Parathyroid adenoma (tissue), 2 donors: ENCODE results near the gene AUTS2.

Source experiments
- H2AFZ ChIP-seq: fragments of 300-600 bp; sonication (generic); one replicate; pipeline ENCODE4 v1.7.0; 2017; ENCODE audit warnings: antibody characterized with exemption, mild to moderate bottlenecking
- H3K27ac ChIP-seq: fragments of 300-600 bp; sonication (generic); one replicate; pipeline ENCODE4 v1.7.0; 2017
- H3K27me3 ChIP-seq: fragments of 300-600 bp; sonication (generic); one replicate; pipeline ENCODE4 v1.7.0; 2017; ENCODE audit warnings: low read length; ENCODE audit not compliant: control insufficient read depth, insufficient read depth
- H3K36me3 ChIP-seq: fragments of 300-600 bp; sonication (generic); one replicate; pipeline ENCODE4 v1.7.0; 2017; ENCODE audit warnings: low read length; ENCODE audit not compliant: control insufficient read depth, insufficient read depth
- H3K4me1 ChIP-seq: fragments of 300-600 bp; sonication (generic); one replicate; pipeline ENCODE4 v1.7.0; 2017; ENCODE audit warnings: control low read depth
- H3K4me2 ChIP-seq: fragments of 300-600 bp; sonication (generic); one replicate; pipeline ENCODE4 v1.7.0; 2017; ENCODE audit warnings: low read length
- H3K4me3 ChIP-seq: fragments of 300-600 bp; sonication (generic); one replicate; pipeline ENCODE4 v1.7.0; 2017; ENCODE audit warnings: low read depth, low read length
- H3K79me2 ChIP-seq: fragments of 300-600 bp; sonication (generic); one replicate; pipeline ENCODE4 v1.7.0; 2017; ENCODE audit warnings: control low read depth
- H3K9ac ChIP-seq: fragments of 300-600 bp; sonication (generic); one replicate; pipeline ENCODE4 v1.7.0; 2017; ENCODE audit warnings: mild to moderate bottlenecking
- H3K9me3 ChIP-seq: fragments of 300-600 bp; sonication (generic); one replicate; pipeline ENCODE4 v1.7.0; 2017; ENCODE audit warnings: low read length; ENCODE audit not compliant: control insufficient read depth
- TF ChIP-seq, protein P1 (sequence below): fragments of 300-600 bp; sonication (generic); IDR thresholded peaks from one replicate; pipeline ENCODE4 v1.7.0; 2017; ENCODE audit warnings: antibody characterized with exemption, mild to moderate bottlenecking
- donor health status: primary hyperparathyroidism.

The AUTS2 gene

DNA sequence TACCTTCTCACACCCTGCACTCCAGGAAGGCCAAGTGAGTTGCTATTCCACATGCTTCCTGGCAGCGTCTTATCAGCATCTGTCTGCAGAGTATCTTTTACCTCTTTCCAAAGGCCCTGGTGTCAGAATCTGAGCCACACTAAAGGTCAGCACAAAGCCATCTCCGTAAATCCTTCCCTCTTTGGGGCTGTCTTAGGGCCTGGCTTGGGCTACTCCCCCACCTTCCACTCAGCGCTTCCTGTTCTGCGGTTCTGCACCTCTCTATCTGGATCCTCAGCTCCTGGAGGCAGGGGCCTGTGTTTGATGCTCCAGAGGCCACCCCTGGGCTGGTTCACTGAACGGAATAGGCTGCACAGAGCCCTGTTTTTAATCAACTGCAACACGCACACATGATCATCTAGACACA is 1198.8 kb downstream of the AUTS2 start:
- Histone ChIP-seq H3K79me2 (no peaks in the 10 kb centered on the region), H2AFZ (no peak overlapping the region), H3K27me3 (no peaks in the 10 kb centered on the region), H3K36me3 (no peaks in the 10 kb centered on the region), H3K27ac (no peak overlapping the region), H3K4me2 (no peak overlapping the region), H3K4me1 (no peaks in the 10 kb centered on the region), H3K9me3 (no peaks in the 10 kb centered on the region), H3K4me3 (no peak overlapping the region), H3K9ac (no peak overlapping the region)
- TF ChIP-seq, protein P1, sequence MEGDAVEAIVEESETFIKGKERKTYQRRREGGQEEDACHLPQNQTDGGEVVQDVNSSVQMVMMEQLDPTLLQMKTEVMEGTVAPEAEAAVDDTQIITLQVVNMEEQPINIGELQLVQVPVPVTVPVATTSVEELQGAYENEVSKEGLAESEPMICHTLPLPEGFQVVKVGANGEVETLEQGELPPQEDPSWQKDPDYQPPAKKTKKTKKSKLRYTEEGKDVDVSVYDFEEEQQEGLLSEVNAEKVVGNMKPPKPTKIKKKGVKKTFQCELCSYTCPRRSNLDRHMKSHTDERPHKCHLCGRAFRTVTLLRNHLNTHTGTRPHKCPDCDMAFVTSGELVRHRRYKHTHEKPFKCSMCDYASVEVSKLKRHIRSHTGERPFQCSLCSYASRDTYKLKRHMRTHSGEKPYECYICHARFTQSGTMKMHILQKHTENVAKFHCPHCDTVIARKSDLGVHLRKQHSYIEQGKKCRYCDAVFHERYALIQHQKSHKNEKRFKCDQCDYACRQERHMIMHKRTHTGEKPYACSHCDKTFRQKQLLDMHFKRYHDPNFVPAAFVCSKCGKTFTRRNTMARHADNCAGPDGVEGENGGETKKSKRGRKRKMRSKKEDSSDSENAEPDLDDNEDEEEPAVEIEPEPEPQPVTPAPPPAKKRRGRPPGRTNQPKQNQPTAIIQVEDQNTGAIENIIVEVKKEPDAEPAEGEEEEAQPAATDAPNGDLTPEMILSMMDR, result no peak

DNA sequence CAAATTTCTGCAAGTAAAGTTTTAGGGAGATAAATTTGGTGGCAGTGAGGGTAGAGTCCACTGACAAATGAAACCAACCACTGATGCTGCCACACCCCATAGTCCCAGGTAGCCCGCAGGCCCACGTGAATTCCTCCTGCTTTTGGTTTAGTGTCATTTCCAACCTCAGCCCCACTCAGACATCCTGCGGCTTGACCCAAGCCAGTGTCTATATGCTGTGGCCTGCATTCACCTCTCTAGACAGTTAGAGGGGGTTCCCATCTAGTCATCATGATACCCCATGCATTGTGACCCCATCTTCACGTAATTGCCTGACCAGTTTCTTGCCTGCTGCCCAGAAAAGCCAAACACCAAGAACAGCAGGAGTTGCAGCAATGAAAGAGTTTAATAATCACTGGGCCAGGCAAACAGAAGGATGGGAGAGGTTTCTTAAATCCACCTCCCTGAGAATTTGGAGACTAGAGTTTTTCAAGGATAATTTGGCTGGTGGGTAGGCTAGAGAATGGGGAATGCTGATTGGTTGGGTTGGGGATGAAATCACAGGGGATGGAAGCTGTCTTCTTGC is 1201.6 kb downstream of the AUTS2 start:
- H3K27ac ChIP-seq, result no peak overlapping the region
- H2AFZ ChIP-seq, result no peak overlapping the region
- H3K27me3 ChIP-seq, result no peaks in the 10 kb centered on the region
- H3K9ac ChIP-seq, result no peak overlapping the region
- TF ChIP-seq, protein P1, result no peak
- no peaks in the 10 kb centered on the region for H3K9me3 ChIP-seq
- no peaks in the 10 kb centered on the region for H3K4me1 ChIP-seq
- H3K36me3 ChIP-seq, result no peaks in the 10 kb centered on the region
- H3K4me3 ChIP-seq, result no peak overlapping the region
- H3K4me2 ChIP-seq, result no peak overlapping the region
- H3K79me2 ChIP-seq, result no peaks in the 10 kb centered on the region

DNA sequence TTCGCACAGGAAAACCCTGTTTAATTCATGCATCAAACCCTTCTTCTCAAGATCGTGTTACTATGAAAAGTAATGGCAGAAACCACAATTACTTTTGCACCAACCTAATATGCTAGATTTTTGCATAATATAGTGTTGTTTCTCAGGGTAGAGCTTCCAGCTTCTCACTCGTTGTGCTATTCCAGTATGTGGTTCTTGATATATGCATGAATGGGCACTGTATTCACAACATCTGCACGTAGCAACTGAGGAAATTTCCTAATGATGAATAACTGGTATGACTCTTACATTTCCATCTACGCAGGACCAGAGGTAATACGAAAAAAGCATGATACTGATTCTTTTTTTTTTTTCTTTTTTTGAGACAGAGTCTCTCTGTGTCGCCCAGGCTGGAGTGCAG is 1207.1 kb downstream of the AUTS2 start:
- Histone ChIP-seq H3K79me2 (no peaks in the 10 kb centered on the region), H3K4me3 (no peak overlapping the region), H3K36me3 (no peaks in the 10 kb centered on the region), H3K4me2 (no peak overlapping the region), H3K27me3 (no peaks in the 10 kb centered on the region), H3K27ac (no peak overlapping the region), H3K9me3 (no peaks in the 10 kb centered on the region), H2AFZ (no peak overlapping the region), H3K9ac (no peak overlapping the region), H3K4me1 (no peaks in the 10 kb centered on the region)
- TF ChIP-seq, protein P1, result no peak

DNA sequence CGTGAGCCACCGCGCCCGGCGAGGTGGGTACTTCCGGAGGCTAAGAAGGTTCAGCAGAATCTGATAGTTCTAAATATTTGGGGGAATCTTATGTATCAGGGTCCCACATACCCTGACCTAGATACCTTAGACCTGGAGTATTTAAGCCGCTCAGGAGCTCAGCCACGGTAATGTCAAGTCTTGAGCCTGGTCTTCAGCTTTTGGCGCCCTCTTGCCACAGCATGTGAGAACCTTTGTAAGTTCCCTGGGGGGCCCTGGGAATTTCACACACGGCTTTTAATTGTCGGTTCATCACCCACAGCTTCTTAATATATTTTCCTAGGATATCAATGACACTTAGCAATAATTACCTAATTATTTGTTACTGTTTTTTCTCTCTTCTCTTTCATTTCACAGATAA is 1209.4 kb downstream of the AUTS2 start:
- Histone ChIP-seq H3K36me3 (no peaks in the 10 kb centered on the region), H3K9me3 (no peaks in the 10 kb centered on the region), H3K4me2 (no peak overlapping the region), H3K4me1 (no peaks in the 10 kb centered on the region), H2AFZ (no peak overlapping the region), H3K27me3 (no peaks in the 10 kb centered on the region), H3K4me3 (no peak overlapping the region), H3K9ac (no peak overlapping the region), H3K27ac (no peak overlapping the region), H3K79me2 (no peaks in the 10 kb centered on the region)
- TF ChIP-seq, protein P1, result no peak

DNA sequence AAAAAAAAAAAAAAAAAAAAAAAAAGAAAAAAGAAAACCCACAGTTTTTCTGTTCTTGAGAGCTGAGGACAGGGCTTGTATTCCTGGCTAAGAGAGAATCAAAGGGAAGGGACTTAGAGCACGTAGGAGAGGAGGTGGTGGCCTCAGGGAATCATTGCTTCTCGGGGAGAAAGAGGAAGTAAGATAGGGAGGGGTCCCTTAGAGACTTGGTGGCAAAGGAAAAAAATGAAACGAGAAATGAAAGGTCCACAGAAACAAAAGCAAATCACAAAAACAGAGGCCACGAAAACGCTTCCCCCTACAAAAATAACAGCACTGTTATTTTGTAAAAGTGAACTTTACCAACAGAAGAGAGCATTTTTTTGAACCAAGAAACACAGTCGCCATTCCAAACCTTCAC is 1210.6 kb downstream of the AUTS2 start:
- TF ChIP-seq, protein P1, result no peak
- no peak overlapping the region for H3K9ac ChIP-seq

More for the DNA sequence above, 1210.6 kb downstream of the AUTS2 start:
- Histone ChIP-seq H2AFZ (no peak overlapping the region), H3K4me2 (no peak overlapping the region), H3K27me3 (no peaks in the 10 kb centered on the region), H3K36me3 (no peaks in the 10 kb centered on the region), H3K27ac (no peak overlapping the region), H3K9me3 (no peaks in the 10 kb centered on the region), H3K79me2 (no peaks in the 10 kb centered on the region), H3K4me3 (no peak overlapping the region), H3K4me1 (no peaks in the 10 kb centered on the region)
